Small intestine (tissue), 7 donors: ENCODE results near the gene TNC. TPM values are rescaled to one million over a fixed set of nuclear protein-coding genes. Genes with fewer than 3 reads are reported as not detected.
A peak's percentile ranks its signal among the peaks of the same experiment; 100 is the strongest.

Experiments
- DNase-seq, 2 donors: peaks; one replicate each; pipeline versions ENCODE4 v3.0.0 to v3.0.0-alpha.2; 2013
- FAIRE-seq: peaks from 2 replicates; lab custom pipeline; 2012; peaks lifted over from hg19 to GRCh38; lab: Jason Lieb, UNC
- H3K27ac ChIP-seq, 3 donors: one replicate each; pipeline ENCODE4 v1.5.1; 2013; ENCODE audit warnings: low read length in 2 of 3, mild to moderate bottlenecking in 2 of 3, control low read depth in 1 of 3, inconsistent platforms in 1 of 3, low read depth in 1 of 3, moderate library complexity in 1 of 3
- H3K27me3 ChIP-seq, 3 donors: one replicate each; pipeline ENCODE4 v1.6.1; 2013; ENCODE audit warnings: low read length in 3 of 3, inconsistent platforms in 1 of 3; ENCODE audit not compliant: control insufficient read depth in 3 of 3, insufficient read depth in 3 of 3
- H3K36me3 ChIP-seq, 3 donors: one replicate each; pipeline ENCODE4 v1.6.1; 2013; ENCODE audit warnings: low read length in 3 of 3, inconsistent platforms in 1 of 3, low read depth in 1 of 3, mild to moderate bottlenecking in 1 of 3, moderate library complexity in 1 of 3; ENCODE audit not compliant: control insufficient read depth in 3 of 3, insufficient read depth in 2 of 3
- H3K4me1 ChIP-seq, 3 donors: one replicate each; pipeline ENCODE4 v1.6.1; 2013; ENCODE audit warnings: low read length in 2 of 3, inconsistent platforms in 1 of 3, low read depth in 1 of 3, mild to moderate bottlenecking in 1 of 3, moderate library complexity in 1 of 3; ENCODE audit not compliant: control insufficient read depth in 3 of 3, insufficient read depth in 2 of 3
- H3K4me3 ChIP-seq, 3 donors: one replicate each; pipeline ENCODE4 v1.5.1; 2013; ENCODE audit warnings: low read length in 3 of 3, control low read depth in 1 of 3, inconsistent platforms in 1 of 3, low read depth in 1 of 3, mild to moderate bottlenecking in 1 of 3, moderate library complexity in 1 of 3
- H3K9me3 ChIP-seq, 2 donors: one replicate each; pipeline ENCODE4 v1.6.1; 2013; ENCODE audit warnings: low read depth in 1 of 2, low read length in 1 of 2; ENCODE audit not compliant: control insufficient read depth in 2 of 2, insufficient read depth in 1 of 2
- WGBS, 3 donors: extraction: QIAGEN DNeasy Blood & Tissue Kit; methylation state at CpG; one replicate each; pipeline ENCODE4 v1.1.7; 2013; 5-methylcytosine and 5-hydroxymethylcytosine counted together
- polyA plus RNA-seq, 4 donors: library from polyadenylated mRNA; stranded (reverse) in 3 of 4; unstranded in 1 of 4; fragments of 200-250 nt in 3 of 4; fragments of 120-200 nt in 1 of 4; gene quantifications; one replicate each; pipeline versions ENCODE4 v1.2.1 to v1.2.3, GENCODE V29; 2013
- donor health status: healthy with polysubstance abuse.
- donor health status: control.
- donor health status: control.
- donor health status: Bipolar disorder and iron deficiency.
- donor health status: healthy.

The TNC gene
- polyA plus RNA-seq, 4 donors = 0.54 to 19.6 (median 3.9) TPM

GRCh38 chr9:115018547-115019435 is 99.2 kb downstream of the TNC start:
- no peak overlapping the region for H3K4me3 ChIP-seq
- peak overlapping the region in 2 of 3 donors; percentile 20 to 47 for H3K27ac ChIP-seq
- peaks cover 0 to 4% (median 0%) of the 10 kb centered on the region in 3 donors for H3K4me1 ChIP-seq
- no peaks in the 10 kb centered on the region for H3K9me3 ChIP-seq
- FAIRE-seq (no peak), DNase-seq (peak; percentile 18 to 74)
- no peaks in the 10 kb centered on the region for H3K27me3 ChIP-seq
- WGBS, 3 donors = 41 to 51% (median 42%) methylated on average over 8 of the region's 8 CpGs
- H3K36me3 ChIP-seq = no peaks in the 10 kb centered on the region

GRCh38 chr9:115016344-115016743 is 101.6 kb downstream of the TNC start:
- no peaks in the 10 kb centered on the region for H3K9me3 ChIP-seq
- H3K4me3 ChIP-seq = no peak overlapping the region
- WGBS, 3 donors = 70 to 81% (median 77%) methylated on average over 5 of the region's 5 CpGs
- no peak for FAIRE-seq
- H3K36me3 ChIP-seq = no peaks in the 10 kb centered on the region
- no peaks in the 10 kb centered on the region for H3K27me3 ChIP-seq
- no peak for DNase-seq
- no peak overlapping the region for H3K27ac ChIP-seq
- H3K4me1 ChIP-seq = peaks cover 0 to 4% (median 0%) of the 10 kb centered on the region in 3 donors

- WGBS, 3 donors = 77 to 88% (median 77%) methylated on average over 4 of the region's 4 CpGs
- Histone ChIP-seq H3K27me3 (no peaks in the 10 kb centered on the region), H3K4me1 (peaks cover 0 to 4% (median 0%) of the 10 kb centered on the region in 3 donors), H3K36me3 (no peaks in the 10 kb centered on the region), H3K27ac (no peak overlapping the region), H3K9me3 (no peaks in the 10 kb centered on the region), H3K4me3 (no peak overlapping the region)
- FAIRE-seq (no peak), DNase-seq (peak; percentile 32 to 54)
Measured at GRCh38 chr9:115015018-115015635, 102.8 kb downstream of the TNC start.

- H3K4me1 ChIP-seq = peaks cover 0 to 4% (median 0%) of the 10 kb centered on the region in 3 donors
- no peak overlapping the region for H3K4me3 ChIP-seq
- H3K36me3 ChIP-seq = no peaks in the 10 kb centered on the region
- no peak overlapping the region for H3K27ac ChIP-seq
- H3K9me3 ChIP-seq = no peaks in the 10 kb centered on the region
- FAIRE-seq = no peak
- 37 to 60% (median 40%) methylated on average over 3 of the region's 3 CpGs for WGBS, 3 donors
- no peak for DNase-seq
- no peaks in the 10 kb centered on the region for H3K27me3 ChIP-seq
Measured at GRCh38 chr9:115014438-115014837, 103.5 kb downstream of the TNC start.

- Histone ChIP-seq H3K27me3 (no peaks in the 10 kb centered on the region), H3K4me1 (peaks cover 0 to under 1% (median 0%) of the 10 kb centered on the region in 3 donors), H3K4me3 (no peak overlapping the region), H3K9me3 (no peaks in the 10 kb centered on the region), H3K27ac (no peak overlapping the region), H3K36me3 (no peaks in the 10 kb centered on the region)
- DNase-seq (peak; percentile 71 to 74), FAIRE-seq (peak; percentile 5)
- 0 to 4% (median 4%) methylated on average over 3 of the region's 3 CpGs for WGBS, 3 donors
Measured at GRCh38 chr9:115013998-115014397, 104.0 kb downstream of the TNC start.

GRCh38 chr9:115012486-115012885 is 105.5 kb downstream of the TNC start:
- no peak overlapping the region for H3K27ac ChIP-seq
- no peak for DNase-seq
- no peaks in the 10 kb centered on the region for H3K9me3 ChIP-seq
- no peak overlapping the region for H3K4me3 ChIP-seq
- WGBS, 3 donors = 82 to 89% (median 88%) methylated on average over 3 of the region's 3 CpGs
- H3K36me3 ChIP-seq = no peaks in the 10 kb centered on the region
- no peaks in the 10 kb centered on the region for H3K4me1 ChIP-seq
- no peaks in the 10 kb centered on the region for H3K27me3 ChIP-seq
- FAIRE-seq = no peak

GRCh38 chr9:115010874-115011273 is 107.1 kb downstream of the TNC start:
- no peaks in the 10 kb centered on the region for H3K4me1 ChIP-seq
- FAIRE-seq (no peak), DNase-seq (no peak)
- no peak overlapping the region for H3K4me3 ChIP-seq
- H3K36me3 ChIP-seq = no peaks in the 10 kb centered on the region
- H3K27me3 ChIP-seq = no peaks in the 10 kb centered on the region
- no peaks in the 10 kb centered on the region for H3K9me3 ChIP-seq
- 53 to 60% (median 59%) methylated on average over 3 of the region's 3 CpGs for WGBS, 3 donors
- no peak overlapping the region for H3K27ac ChIP-seq

GRCh38 chr9:115008536-115009270 is 109.3 kb downstream of the TNC start:
- Histone ChIP-seq H3K4me1 (no peaks in the 10 kb centered on the region), H3K4me3 (no peak overlapping the region), H3K27me3 (no peaks in the 10 kb centered on the region), H3K27ac (no peak overlapping the region), H3K9me3 (no peaks in the 10 kb centered on the region), H3K36me3 (no peaks in the 10 kb centered on the region)
- FAIRE-seq = no peak
- 66 to 80% (median 79%) methylated on average over 7 of the region's 7 CpGs for WGBS, 3 donors
- no peak for DNase-seq
